Breast epithelium (tissue), 4 donors: Measurements from ENCODE around the gene POP4. TPM values are rescaled to one million over a fixed set of nuclear protein-coding genes. Genes with fewer than 3 reads are reported as not detected.

Experiments
- DNase-seq, 2 donors: peaks; one replicate each; pipeline ENCODE4 v3.0.0-alpha.2; 2019; ENCODE audit warnings: low spot score in 2 of 2
- H3K27ac ChIP-seq, 2 donors: fragments of 200-600 bp; sonication (generic) in 1 of 2; one replicate each; pipeline ENCODE4 v1.5.1; 2016 to 2019; ENCODE audit warnings: mild to moderate bottlenecking in 1 of 2
- H3K27me3 ChIP-seq, 2 donors: fragments of 200-600 bp; sonication (generic) in 1 of 2; one replicate each; pipeline versions ENCODE4 v1.5.1 to v1.6.0; 2017 to 2019; ENCODE audit warnings: control low read depth in 1 of 2, mild to moderate bottlenecking in 1 of 2
- H3K36me3 ChIP-seq: fragments of 200-600 bp; one replicate; pipeline ENCODE4 v1.5.1; 2019
- H3K4me1 ChIP-seq, 2 donors: fragments of 200-600 bp; sonication (generic); one replicate each; pipeline ENCODE4 v1.5.1; 2016 to 2019; ENCODE audit warnings: control low read depth in 1 of 2
- H3K4me3 ChIP-seq, 3 donors: fragments of 200-600 bp; sonication (generic); 1 replicate in 2 of 3; 2 replicates in 1 of 3; pipeline ENCODE4 v1.5.1; 2016 to 2019; ENCODE audit warnings: mild to moderate bottlenecking in 3 of 3, moderate library complexity in 2 of 3
- H3K9me3 ChIP-seq, 2 donors: fragments of 200-600 bp; sonication (generic) in 1 of 2; one replicate each; pipeline ENCODE4 v1.5.1; 2016 to 2019; ENCODE audit warnings: control low read depth in 1 of 2
- CTCF ChIP-seq, 3 donors: fragments of 450-650 bp; IDR thresholded peaks; one replicate each; pipeline ENCODE4 v1.5.1; 2016 to 2017; ENCODE audit warnings: antibody characterized with exemption in 3 of 3, mild to moderate bottlenecking in 3 of 3, moderate library complexity in 3 of 3
- POLR2A ChIP-seq: fragments of 450-650 bp; IDR thresholded peaks from one replicate; pipeline ENCODE4 v1.6.1; 2016; ENCODE audit warnings: antibody characterized with exemption, mild to moderate bottlenecking, moderate library complexity
- POLR2AphosphoS5 ChIP-seq, 3 donors: sonication (generic); formaldehyde crosslinking; IDR thresholded peaks; one replicate each; pipeline ENCODE4 v1.6.1; 2017; ENCODE audit warnings: antibody characterized with exemption in 3 of 3
- intact Hi-C: fragments of 100-400 bp; cut with DNase I; formaldehyde crosslinking; loops from one replicate; pipeline ENCODE4 v1.15.1; 2023; ENCODE audit warnings: low total_unique reads
- total RNA-seq, 3 donors: library from RNA; depleted of rRNA; stranded (reverse); fragments of >200 nt; gene quantifications; one replicate each; pipeline ENCODE4 v1.1.0, GENCODE V29; 2016

The POP4 gene
- total RNA-seq, 3 donors from 2014 or later, result 52.1 to 63.7 (median 58.7) TPM

- Histone ChIP-seq H3K27ac (no peak overlapping the region), H3K9me3 (no peaks in the 10 kb centered on the region), H3K36me3 (no peaks in the 10 kb centered on the region), H3K4me1 (no peaks in the 10 kb centered on the region), H3K4me3 (no peak overlapping the region), H3K27me3 (peaks cover 0 to 62% of the 10 kb centered on the region in 2 donors)
- DNase-seq, result no peak
- intact Hi-C loops, result no loop called here
- TF ChIP-seq POLR2AphosphoS5 (IDR thresholded peaks at IDR 0.05) (no peak), CTCF (IDR thresholded peaks at IDR 0.05) (no peak), POLR2A (no peak)
Observed at GRCh38 chr19:29596080-29596727, 9.9 kb upstream of the POP4 start.

GRCh38 chr19:29596885-29597525, 9.1 kb upstream of the POP4 start:
- H3K27me3 ChIP-seq, result peaks cover 0 to 54% of the 10 kb centered on the region in 2 donors
- TF ChIP-seq POLR2AphosphoS5 (IDR thresholded peaks at IDR 0.05) (no peak), CTCF (IDR thresholded peaks at IDR 0.05) (no peak), POLR2A (no peak)
- H3K4me3 ChIP-seq, result no peak overlapping the region
- H3K9me3 ChIP-seq, result no peaks in the 10 kb centered on the region
- H3K36me3 ChIP-seq, result no peaks in the 10 kb centered on the region
- no peaks in the 10 kb centered on the region for H3K4me1 ChIP-seq
- H3K27ac ChIP-seq, result no peak overlapping the region
- no peak for DNase-seq
- intact Hi-C loops, result no loop called here

- DNase-seq, result no peak
- TF ChIP-seq POLR2AphosphoS5 (IDR thresholded peaks at IDR 0.05) (no peak), POLR2A (no peak), CTCF (IDR thresholded peaks at IDR 0.05) (no peak)
- no peaks in the 10 kb centered on the region for H3K9me3 ChIP-seq
- no peaks in the 10 kb centered on the region for H3K4me1 ChIP-seq
- no peak overlapping the region for H3K27ac ChIP-seq
- peaks cover 0 to 45% of the 10 kb centered on the region in 2 donors for H3K27me3 ChIP-seq
- intact Hi-C loops, result no loop called here
- H3K36me3 ChIP-seq, result no peaks in the 10 kb centered on the region
- no peak overlapping the region for H3K4me3 ChIP-seq
Observed at GRCh38 chr19:29598036-29598435, 8.0 kb upstream of the POP4 start.

DNA sequence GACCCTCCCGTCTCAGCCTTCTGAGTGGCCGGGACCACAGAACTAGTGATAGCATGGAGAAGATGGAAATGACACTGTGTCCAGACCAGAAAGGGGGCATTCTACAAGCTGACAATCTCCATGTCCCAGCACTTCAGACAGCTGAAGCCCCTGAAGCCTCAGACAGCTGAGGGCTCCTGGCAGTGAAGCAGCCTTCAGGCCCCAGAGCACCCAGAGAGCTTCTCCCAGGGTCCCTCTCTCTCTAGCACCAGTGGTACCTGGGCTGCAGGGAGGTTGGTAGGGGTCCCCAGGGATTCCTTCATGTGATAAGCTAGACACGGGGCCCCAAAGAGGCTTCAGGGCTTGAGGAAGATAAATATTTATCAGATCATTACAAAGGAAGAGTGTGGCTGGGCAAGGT, 7.6 kb upstream of the POP4 start:
- no peak for TF ChIP-seq CTCF (IDR thresholded peaks at IDR 0.05)
- no peak for TF ChIP-seq POLR2A
- TF ChIP-seq POLR2AphosphoS5 (IDR thresholded peaks at IDR 0.05), result no peak
- no peak overlapping the region for H3K27ac ChIP-seq
- intact Hi-C loops, result no loop called here
- peaks cover 0 to 44% of the 10 kb centered on the region in 2 donors for H3K27me3 ChIP-seq
- H3K4me1 ChIP-seq, result no peaks in the 10 kb centered on the region
- H3K9me3 ChIP-seq, result no peaks in the 10 kb centered on the region
- DNase-seq, result no peak
- no peaks in the 10 kb centered on the region for H3K36me3 ChIP-seq
- no peak overlapping the region for H3K4me3 ChIP-seq

GRCh38 chr19:29603308-29603707, 2.8 kb upstream of the POP4 start:
- Histone ChIP-seq H3K36me3 (no peaks in the 10 kb centered on the region), H3K4me1 (no peaks in the 10 kb centered on the region), H3K4me3 (no peak overlapping the region), H3K9me3 (no peaks in the 10 kb centered on the region), H3K27ac (no peak overlapping the region), H3K27me3 (peaks cover 0 to under 1% of the 10 kb centered on the region in 2 donors)
- intact Hi-C loops, result no loop called here
- no peak for DNase-seq
- TF ChIP-seq POLR2A (no peak), CTCF (IDR thresholded peaks at IDR 0.05) (no peak), POLR2AphosphoS5 (IDR thresholded peaks at IDR 0.05) (no peak)
